ENCODE measurements around the gene AGBL4.

The AGBL4 gene

DNA sequence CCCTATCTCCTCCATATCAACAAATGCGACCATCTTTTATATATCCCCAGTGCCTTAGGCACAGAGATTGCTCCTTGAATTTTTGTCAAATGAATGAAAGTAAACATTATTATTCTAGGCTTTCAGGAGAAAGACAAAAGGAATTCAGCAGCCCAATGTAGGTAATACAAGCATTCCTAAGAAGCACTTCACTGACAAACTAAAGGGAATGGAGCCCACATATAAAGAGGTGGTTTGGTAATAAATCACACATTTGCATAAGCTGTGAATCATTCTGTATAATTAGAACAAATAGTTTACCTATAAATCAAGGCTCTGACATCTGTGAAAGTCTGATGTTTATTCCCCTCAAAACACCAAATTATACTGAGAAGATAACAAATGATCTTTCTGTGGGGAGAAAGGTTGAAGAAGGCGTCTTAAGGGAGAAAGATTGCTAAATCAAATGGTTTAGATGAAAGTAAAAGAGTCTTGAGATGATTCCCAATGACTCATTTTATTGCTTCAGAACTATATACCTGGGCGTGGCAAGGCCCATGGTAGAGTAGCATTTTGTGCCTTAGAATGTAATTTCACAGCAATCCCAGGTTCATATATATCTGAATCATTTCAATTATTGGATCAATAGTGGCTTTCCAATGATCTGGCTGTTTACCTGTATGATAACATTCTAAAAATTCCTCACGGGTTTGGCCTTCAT is 558.1 kb downstream of the AGBL4 start:
- Histone ChIP-seq H3K4me3 (ENCODE audit: low read depth in 1 of 2, low read length in 2 of 2) (no peak overlapping the region), H3K9me3 (ENCODE audit: control insufficient read depth in 1 of 2, low read length in 2 of 2) (no peaks in the 10 kb centered on the region), H3K9ac (ENCODE audit: low read depth in 1 of 2, low read length in 2 of 2) (no peak overlapping the region), H3K27me3 (ENCODE audit: control insufficient read depth in 1 of 2, insufficient read depth in 2 of 2, low read length in 2 of 2) (no peaks in the 10 kb centered on the region), H3K36me3 (ENCODE audit: control insufficient read depth in 1 of 2, insufficient read depth in 2 of 2, low read length in 2 of 2) (no peaks in the 10 kb centered on the region), H3K27ac (ENCODE audit: low read depth, low read length) (no peak overlapping the region), H3K4me1 (ENCODE audit: control insufficient read depth in 1 of 2, insufficient read depth in 2 of 2, low read length in 2 of 2) (no peaks in the 10 kb centered on the region)

DNA sequence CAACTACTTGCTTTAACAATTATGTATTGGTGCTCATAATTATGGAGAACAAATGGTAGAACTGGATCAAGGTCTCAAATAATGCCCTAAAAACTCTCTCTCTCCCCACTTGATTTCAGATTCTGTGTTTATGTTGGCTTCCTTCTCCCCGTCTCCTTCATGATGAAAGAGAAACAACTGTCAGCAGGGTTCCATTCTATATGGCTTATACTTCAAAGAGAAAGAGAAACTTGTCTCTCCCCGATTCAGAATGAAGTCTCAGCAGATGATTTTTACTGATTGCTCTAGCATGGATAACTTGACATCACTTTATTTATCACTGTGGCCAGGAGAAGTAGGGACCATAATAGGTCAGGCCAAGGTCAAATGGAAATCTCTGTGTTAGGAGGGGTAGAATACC is 575.6 kb downstream of the AGBL4 start:
- Histone ChIP-seq H3K4me1 (ENCODE audit: control insufficient read depth in 1 of 2, insufficient read depth in 2 of 2, low read length in 2 of 2) (no peaks in the 10 kb centered on the region), H3K36me3 (ENCODE audit: control insufficient read depth in 1 of 2, insufficient read depth in 2 of 2, low read length in 2 of 2) (no peaks in the 10 kb centered on the region), H3K27me3 (ENCODE audit: control insufficient read depth in 1 of 2, insufficient read depth in 2 of 2, low read length in 2 of 2) (no peaks in the 10 kb centered on the region), H3K4me3 (ENCODE audit: low read depth in 1 of 2, low read length in 2 of 2) (no peak overlapping the region), H3K9ac (ENCODE audit: low read depth in 1 of 2, low read length in 2 of 2) (no peak overlapping the region), H3K27ac (ENCODE audit: low read depth, low read length) (no peak overlapping the region), H3K9me3 (ENCODE audit: control insufficient read depth in 1 of 2, low read length in 2 of 2) (peaks cover 0 to 6% of the 10 kb centered on the region in 2 donors)

DNA sequence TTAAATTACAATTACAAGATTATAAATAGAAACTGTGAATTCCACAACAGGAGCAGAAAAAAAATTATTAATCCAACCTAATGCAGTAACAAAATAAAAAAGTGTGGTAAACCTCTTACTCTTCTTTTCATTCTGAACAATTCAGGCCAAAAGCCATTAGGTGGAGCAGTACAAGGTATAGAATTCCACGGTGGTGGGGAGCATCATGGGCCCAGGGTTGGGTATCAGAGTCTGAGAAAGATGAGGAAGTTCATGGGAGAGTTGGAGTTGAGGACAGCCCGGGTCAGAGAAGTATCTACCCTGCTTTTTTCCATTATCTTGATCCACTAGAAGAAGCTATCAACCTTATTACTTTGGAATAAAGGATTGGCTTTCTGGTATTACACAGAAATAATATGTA is 586.9 kb downstream of the AGBL4 start:
- Histone ChIP-seq H3K4me1 (ENCODE audit: control insufficient read depth in 1 of 2, insufficient read depth in 2 of 2, low read length in 2 of 2) (no peaks in the 10 kb centered on the region), H3K27ac (ENCODE audit: low read depth, low read length) (no peak overlapping the region), H3K9ac (ENCODE audit: low read depth in 1 of 2, low read length in 2 of 2) (no peak overlapping the region), H3K9me3 (ENCODE audit: control insufficient read depth in 1 of 2, low read length in 2 of 2) (peaks cover 0 to 17% of the 10 kb centered on the region in 2 donors), H3K4me3 (ENCODE audit: low read depth in 1 of 2, low read length in 2 of 2) (no peak overlapping the region), H3K36me3 (ENCODE audit: control insufficient read depth in 1 of 2, insufficient read depth in 2 of 2, low read length in 2 of 2) (no peaks in the 10 kb centered on the region), H3K27me3 (ENCODE audit: control insufficient read depth in 1 of 2, insufficient read depth in 2 of 2, low read length in 2 of 2) (no peaks in the 10 kb centered on the region)

DNA sequence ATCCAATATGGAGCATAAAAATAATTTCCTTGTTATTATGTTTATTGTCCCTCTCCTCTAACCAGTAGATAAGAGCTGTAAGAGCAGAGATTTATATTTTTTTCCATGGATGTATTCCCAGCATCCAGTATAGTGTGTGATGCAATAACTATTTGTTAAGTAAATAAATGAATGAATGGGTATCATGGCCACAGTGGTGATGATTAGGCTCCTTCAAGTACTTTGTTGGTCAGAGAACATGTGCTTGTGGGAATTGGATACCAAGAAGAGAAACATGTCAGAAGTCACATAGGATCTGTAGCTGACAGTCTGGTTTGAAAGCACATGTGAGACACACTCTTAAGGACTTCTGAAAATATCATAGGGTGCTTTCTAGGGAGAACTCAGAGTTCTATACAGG is 588.5 kb downstream of the AGBL4 start:
- Histone ChIP-seq H3K9me3 (ENCODE audit: control insufficient read depth in 1 of 2, low read length in 2 of 2) (peaks cover 0 to 10% of the 10 kb centered on the region in 2 donors), H3K9ac (ENCODE audit: low read depth in 1 of 2, low read length in 2 of 2) (no peak overlapping the region), H3K4me3 (ENCODE audit: low read depth in 1 of 2, low read length in 2 of 2) (no peak overlapping the region), H3K27me3 (ENCODE audit: control insufficient read depth in 1 of 2, insufficient read depth in 2 of 2, low read length in 2 of 2) (no peaks in the 10 kb centered on the region), H3K36me3 (ENCODE audit: control insufficient read depth in 1 of 2, insufficient read depth in 2 of 2, low read length in 2 of 2) (no peaks in the 10 kb centered on the region), H3K4me1 (ENCODE audit: control insufficient read depth in 1 of 2, insufficient read depth in 2 of 2, low read length in 2 of 2) (no peaks in the 10 kb centered on the region), H3K27ac (ENCODE audit: low read depth, low read length) (no peak overlapping the region)

DNA sequence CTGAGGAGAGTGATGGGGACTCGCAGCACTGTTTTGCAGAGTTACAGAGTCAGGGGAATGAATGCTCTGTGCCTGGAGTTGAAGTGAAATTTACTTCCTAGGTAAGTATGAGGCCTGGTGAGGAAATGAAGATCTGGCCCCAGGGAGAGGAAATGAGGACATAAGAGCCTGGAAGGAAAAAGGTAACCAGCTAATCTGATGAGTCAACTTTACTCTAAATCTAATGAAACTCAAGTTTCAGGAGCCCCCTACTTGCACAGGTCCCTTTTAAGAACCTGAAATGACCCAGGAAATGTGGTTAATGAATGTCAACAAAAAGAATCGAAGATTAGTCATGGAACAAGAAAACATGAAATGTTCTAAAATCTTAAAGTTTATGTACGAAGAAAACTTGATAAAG is 599.0 kb downstream of the AGBL4 start:
- H3K36me3 ChIP-seq (ENCODE audit: control insufficient read depth in 1 of 2, insufficient read depth in 2 of 2, low read length in 2 of 2): no peaks in the 10 kb centered on the region
- no peak overlapping the region for H3K4me3 ChIP-seq (ENCODE audit: low read depth in 1 of 2, low read length in 2 of 2)
- H3K4me1 ChIP-seq (ENCODE audit: control insufficient read depth in 1 of 2, insufficient read depth in 2 of 2, low read length in 2 of 2): no peaks in the 10 kb centered on the region
- H3K9me3 ChIP-seq (ENCODE audit: control insufficient read depth in 1 of 2, low read length in 2 of 2): no peaks in the 10 kb centered on the region
- no peaks in the 10 kb centered on the region for H3K27me3 ChIP-seq (ENCODE audit: control insufficient read depth in 1 of 2, insufficient read depth in 2 of 2, low read length in 2 of 2)
- no peak overlapping the region for H3K27ac ChIP-seq (ENCODE audit: low read depth, low read length)
- no peak overlapping the region for H3K9ac ChIP-seq (ENCODE audit: low read depth in 1 of 2, low read length in 2 of 2)

DNA sequence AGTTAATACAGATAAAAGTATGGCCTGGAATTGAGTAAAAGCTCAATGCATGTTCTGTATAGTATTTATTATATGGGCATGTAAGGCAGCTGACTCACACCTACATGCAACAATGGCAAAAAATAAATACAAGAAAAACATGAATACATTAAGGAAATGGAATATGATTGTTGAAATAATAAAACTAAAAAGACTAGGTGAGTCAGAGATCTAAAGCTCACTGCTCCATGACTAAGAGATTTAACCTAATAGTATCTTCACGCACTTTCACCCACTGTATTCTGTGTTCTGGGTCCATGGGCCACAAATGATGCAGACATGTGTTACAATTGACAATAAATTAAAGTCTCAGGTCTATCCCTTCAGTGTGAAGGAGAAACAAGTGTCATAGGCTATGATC is 607.0 kb downstream of the AGBL4 start:
- Histone ChIP-seq H3K4me3 (ENCODE audit: low read depth in 1 of 2, low read length in 2 of 2) (no peak overlapping the region), H3K4me1 (ENCODE audit: control insufficient read depth in 1 of 2, insufficient read depth in 2 of 2, low read length in 2 of 2) (no peaks in the 10 kb centered on the region), H3K27me3 (ENCODE audit: control insufficient read depth in 1 of 2, insufficient read depth in 2 of 2, low read length in 2 of 2) (no peaks in the 10 kb centered on the region)

DNA sequence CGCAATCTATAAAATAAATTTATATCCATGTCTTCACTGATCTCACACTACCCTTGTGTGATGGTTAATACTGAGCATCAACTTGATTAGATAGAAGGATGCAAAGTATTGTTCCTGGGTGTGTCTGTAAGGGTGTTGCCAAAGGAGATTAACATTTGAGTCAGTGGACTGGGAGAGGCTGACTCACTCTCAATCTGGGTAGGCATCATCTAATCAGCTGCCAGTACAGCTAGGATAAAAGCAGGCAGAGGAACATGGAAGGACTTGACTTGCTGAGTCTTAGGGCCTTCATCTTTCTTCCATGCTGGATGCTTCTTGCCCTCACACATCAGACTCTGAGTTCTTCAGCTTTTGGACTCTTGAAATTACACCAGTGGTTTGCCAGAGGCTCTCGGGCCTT is 615.4 kb downstream of the AGBL4 start:
- Histone ChIP-seq H3K4me1 (ENCODE audit: control insufficient read depth in 1 of 2, insufficient read depth in 2 of 2, low read length in 2 of 2) (no peaks in the 10 kb centered on the region), H3K4me3 (ENCODE audit: low read depth in 1 of 2, low read length in 2 of 2) (no peak overlapping the region), H3K9ac (ENCODE audit: low read depth in 1 of 2, low read length in 2 of 2) (no peak overlapping the region), H3K27ac (ENCODE audit: low read depth, low read length) (no peak overlapping the region), H3K9me3 (ENCODE audit: control insufficient read depth in 1 of 2, low read length in 2 of 2) (no peaks in the 10 kb centered on the region), H3K36me3 (ENCODE audit: control insufficient read depth in 1 of 2, insufficient read depth in 2 of 2, low read length in 2 of 2) (no peaks in the 10 kb centered on the region), H3K27me3 (ENCODE audit: control insufficient read depth in 1 of 2, insufficient read depth in 2 of 2, low read length in 2 of 2) (no peaks in the 10 kb centered on the region)

More for the DNA sequence above, 607.0 kb downstream of the AGBL4 start:
- H3K36me3 ChIP-seq (ENCODE audit: control insufficient read depth in 1 of 2, insufficient read depth in 2 of 2, low read length in 2 of 2): no peaks in the 10 kb centered on the region
- no peak overlapping the region for H3K9ac ChIP-seq (ENCODE audit: low read depth in 1 of 2, low read length in 2 of 2)
- H3K9me3 ChIP-seq (ENCODE audit: control insufficient read depth in 1 of 2, low read length in 2 of 2): no peaks in the 10 kb centered on the region
- no peak overlapping the region for H3K27ac ChIP-seq (ENCODE audit: low read depth, low read length)

DNA sequence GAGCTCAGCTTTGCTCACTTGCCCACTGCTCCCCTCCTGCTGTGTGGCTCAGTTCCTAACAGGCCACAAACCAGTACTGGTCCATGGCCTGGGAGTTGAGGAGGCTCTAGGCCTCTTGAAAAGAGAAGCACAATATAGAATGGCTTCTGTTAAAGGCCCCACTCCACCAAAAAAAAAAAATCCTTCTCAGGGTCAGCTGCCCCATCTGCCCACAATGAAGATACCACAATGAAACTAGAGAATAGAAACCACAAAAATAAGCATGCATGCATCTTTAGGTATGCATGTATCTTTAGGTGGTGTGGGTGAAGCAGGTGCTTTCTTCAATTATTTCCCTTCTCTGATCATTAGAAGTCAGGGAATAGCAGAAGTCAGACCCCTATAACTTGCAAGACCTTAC is 626.7 kb downstream of the AGBL4 start:
- H3K27ac ChIP-seq (ENCODE audit: low read depth, low read length): no peak overlapping the region
- H3K9ac ChIP-seq (ENCODE audit: low read depth in 1 of 2, low read length in 2 of 2): no peak overlapping the region
- H3K9me3 ChIP-seq (ENCODE audit: control insufficient read depth in 1 of 2, low read length in 2 of 2): no peaks in the 10 kb centered on the region
- H3K4me3 ChIP-seq (ENCODE audit: low read depth in 1 of 2, low read length in 2 of 2): no peak overlapping the region
- no peaks in the 10 kb centered on the region for H3K4me1 ChIP-seq (ENCODE audit: control insufficient read depth in 1 of 2, insufficient read depth in 2 of 2, low read length in 2 of 2)
- H3K36me3 ChIP-seq (ENCODE audit: control insufficient read depth in 1 of 2, insufficient read depth in 2 of 2, low read length in 2 of 2): no peaks in the 10 kb centered on the region
- H3K27me3 ChIP-seq (ENCODE audit: control insufficient read depth in 1 of 2, insufficient read depth in 2 of 2, low read length in 2 of 2): no peaks in the 10 kb centered on the region

DNA sequence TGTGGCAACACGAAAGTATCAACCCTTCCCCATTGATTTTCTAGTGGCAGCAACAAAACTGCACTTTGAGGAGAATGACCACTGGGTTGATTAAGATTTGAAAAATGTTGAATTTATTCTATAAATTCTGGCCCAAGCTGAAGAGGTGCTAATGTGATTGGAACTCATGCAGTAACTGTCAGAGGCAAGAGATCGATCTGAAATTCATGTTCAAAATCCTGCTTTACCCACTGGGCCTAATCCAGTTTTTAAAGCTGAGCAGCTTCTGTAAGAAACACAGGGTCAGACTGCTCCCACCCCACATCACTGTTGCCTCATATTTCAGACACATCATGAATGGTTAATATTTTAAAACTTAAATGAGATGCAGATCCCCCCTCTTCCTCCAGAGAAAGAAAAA is 629.6 kb downstream of the AGBL4 start:
- Histone ChIP-seq H3K36me3 (ENCODE audit: control insufficient read depth in 1 of 2, insufficient read depth in 2 of 2, low read length in 2 of 2) (no peaks in the 10 kb centered on the region), H3K9ac (ENCODE audit: low read depth in 1 of 2, low read length in 2 of 2) (no peak overlapping the region), H3K9me3 (ENCODE audit: control insufficient read depth in 1 of 2, low read length in 2 of 2) (no peaks in the 10 kb centered on the region), H3K4me1 (ENCODE audit: control insufficient read depth in 1 of 2, insufficient read depth in 2 of 2, low read length in 2 of 2) (no peaks in the 10 kb centered on the region), H3K27me3 (ENCODE audit: control insufficient read depth in 1 of 2, insufficient read depth in 2 of 2, low read length in 2 of 2) (no peaks in the 10 kb centered on the region), H3K27ac (ENCODE audit: low read depth, low read length) (no peak overlapping the region), H3K4me3 (ENCODE audit: low read depth in 1 of 2, low read length in 2 of 2) (no peak overlapping the region)

DNA sequence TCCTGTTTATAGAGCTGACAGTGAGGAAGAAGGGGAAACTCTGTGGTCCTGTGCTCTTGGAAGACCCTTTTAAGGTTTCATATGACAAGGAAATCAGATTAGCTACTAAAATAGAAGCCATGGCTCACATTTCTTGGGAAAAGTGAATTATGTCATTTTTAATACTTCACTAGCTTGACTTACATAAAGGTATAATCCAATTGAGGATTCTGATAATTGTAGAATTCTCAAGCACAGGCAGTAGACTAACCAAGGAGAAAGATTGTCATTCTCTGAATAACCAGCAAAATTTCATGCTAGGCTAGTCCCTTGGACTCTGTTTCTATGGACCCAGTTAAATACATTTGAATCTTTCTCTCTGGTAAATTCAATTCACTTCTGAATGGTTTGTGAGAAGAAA is 634.1 kb downstream of the AGBL4 start:
- Histone ChIP-seq H3K4me1 (ENCODE audit: control insufficient read depth in 1 of 2, insufficient read depth in 2 of 2, low read length in 2 of 2) (no peaks in the 10 kb centered on the region), H3K36me3 (ENCODE audit: control insufficient read depth in 1 of 2, insufficient read depth in 2 of 2, low read length in 2 of 2) (no peaks in the 10 kb centered on the region), H3K27ac (ENCODE audit: low read depth, low read length) (no peak overlapping the region), H3K4me3 (ENCODE audit: low read depth in 1 of 2, low read length in 2 of 2) (no peak overlapping the region), H3K9ac (ENCODE audit: low read depth in 1 of 2, low read length in 2 of 2) (no peak overlapping the region), H3K27me3 (ENCODE audit: control insufficient read depth in 1 of 2, insufficient read depth in 2 of 2, low read length in 2 of 2) (no peaks in the 10 kb centered on the region), H3K9me3 (ENCODE audit: control insufficient read depth in 1 of 2, low read length in 2 of 2) (no peaks in the 10 kb centered on the region)

DNA sequence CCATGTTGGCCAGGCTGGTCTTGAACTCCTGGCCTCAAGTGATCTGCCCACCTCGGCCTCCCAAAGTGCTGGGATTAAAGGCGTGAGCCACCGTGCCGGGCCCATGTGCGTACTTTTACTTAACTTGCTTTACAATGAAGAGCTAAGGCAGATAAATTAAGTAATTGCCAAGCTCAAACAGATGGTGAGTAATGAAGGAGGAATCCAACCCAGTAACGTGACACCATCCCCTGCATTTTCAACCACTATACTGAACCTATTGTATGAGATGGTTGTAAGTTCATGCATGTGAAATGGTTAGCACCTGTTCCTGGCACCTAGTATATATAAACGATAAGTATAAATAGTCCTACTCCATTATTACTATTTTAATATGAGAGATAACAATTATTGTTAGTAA is 659.1 kb downstream of the AGBL4 start:
- Histone ChIP-seq H3K27ac (ENCODE audit: low read depth, low read length) (no peak overlapping the region), H3K4me1 (ENCODE audit: control insufficient read depth in 1 of 2, insufficient read depth in 2 of 2, low read length in 2 of 2) (no peaks in the 10 kb centered on the region), H3K4me3 (ENCODE audit: low read depth in 1 of 2, low read length in 2 of 2) (no peak overlapping the region), H3K27me3 (ENCODE audit: control insufficient read depth in 1 of 2, insufficient read depth in 2 of 2, low read length in 2 of 2) (no peaks in the 10 kb centered on the region), H3K9me3 (ENCODE audit: control insufficient read depth in 1 of 2, low read length in 2 of 2) (no peaks in the 10 kb centered on the region), H3K9ac (ENCODE audit: low read depth in 1 of 2, low read length in 2 of 2) (no peak overlapping the region), H3K36me3 (ENCODE audit: control insufficient read depth in 1 of 2, insufficient read depth in 2 of 2, low read length in 2 of 2) (no peaks in the 10 kb centered on the region)

Data from duodenal mucosa (tissue), 2 donors.